Esophagus muscularis mucosa (tissue), 4 donors: ENCODE measurements around the gene PHYHIPL.

Source experiments
- CTCF ChIP-seq, 3 experiments: fragments of 200-600 bp in 2 of 3; fragments of 450-650 bp in 1 of 3; sonication (generic) in 2 of 3; IDR thresholded peaks; one replicate each; pipeline ENCODE4 v1.5.1; 2017 to 2019; ENCODE audit warnings: antibody characterized with exemption in 3 of 3, mild to moderate bottlenecking in 2 of 3, moderate library complexity in 1 of 3
- EP300 ChIP-seq: sonication (generic); formaldehyde crosslinking; IDR thresholded peaks from one replicate; pipeline ENCODE4 v1.6.1; 2017; ENCODE audit warnings: antibody characterized with exemption
- POLR2A ChIP-seq: fragments of 450-650 bp; IDR thresholded peaks from one replicate; pipeline ENCODE4 v1.6.1; 2017; ENCODE audit warnings: antibody characterized with exemption, moderate library complexity, mild to moderate bottlenecking, low read depth
- POLR2AphosphoS5 ChIP-seq, 2 donors: sonication (generic); formaldehyde crosslinking; IDR thresholded peaks; one replicate each; pipeline ENCODE4 v1.6.1; 2017; ENCODE audit warnings: antibody characterized with exemption in 2 of 2

GRCh38 chr10:59279991-59280505 lies 103.6 kb downstream of the PHYHIPL start:
- TF ChIP-seq CTCF (IDR thresholded peaks at IDR 0.05) (no peak), POLR2A (no peak), EP300 (no peak), POLR2AphosphoS5 (IDR thresholded peaks at IDR 0.05) (no peak)
